BJ (cell line): ENCODE measurements around the gene CSNK2A3. TPM values are rescaled to one million over a fixed set of nuclear protein-coding genes. Genes with fewer than 3 reads are reported as not detected.

ENCODE experiments used
- CTCF ChIA-PET: fragments of 350-600 bp; formaldehyde crosslinking; extraction: SDS; loops from one replicate; lab custom pipeline; 2021; ENCODE audit warnings: antibody characterized with exemption, inconsistent platforms; lab: Yijun Ruan, JAX
- POLR2A ChIA-PET: fragments of 300-600 bp; sonication (Branson Sonifier 250); formaldehyde crosslinking; extraction: SDS; loops from one replicate; lab custom pipeline; 2021; ENCODE audit warnings: antibody characterized with exemption; lab: Charles Lee
- DNase-seq: peaks from one replicate; pipeline ENCODE4 v3.0.0-alpha.2; 2011; ENCODE audit warnings: low read depth
- H3K27me3 ChIP-seq: 2 replicates; pipeline ENCODE4 v1.6.0; 2011; ENCODE audit warnings: low read length; ENCODE audit not compliant: control insufficient read depth, insufficient read depth
- H3K36me3 ChIP-seq: 2 replicates; pipeline ENCODE4 v1.5.1; 2011; ENCODE audit warnings: low read length; ENCODE audit not compliant: control insufficient read depth, insufficient read depth
- H3K4me3 ChIP-seq: 2 replicates; pipeline ENCODE4 v1.5.1; 2011; ENCODE audit warnings: low read depth, mild to moderate bottlenecking, control low read depth, low read length
- CTCF ChIP-seq: IDR thresholded peaks from 2 replicates; pipeline ENCODE4 v1.5.1; 2011; ENCODE audit warnings: low read depth, mild to moderate bottlenecking, control low read depth, inconsistent platforms, low read length, moderate library complexity; ENCODE audit not compliant: insufficient read depth
- polyA plus RNA-seq: library from polyadenylated mRNA; depleted of rRNA; stranded (reverse); fragments of >200 nt; gene quantifications from 2 replicates; pipeline ENCODE4 v1.2.3, GENCODE V29; 2011

Gene CSNK2A3
- polyA plus RNA-seq, 1 experiment = 0.91 TPM

- Histone ChIP-seq H3K27me3 (peaks cover 4% of the 10 kb centered on the region), H3K4me3 (no peak overlapping the region), H3K36me3 (no peaks in the 10 kb centered on the region)
- no peak for TF ChIP-seq CTCF
- CTCF ChIA-PET = no interaction called here
- no peak for DNase-seq
- POLR2A ChIA-PET = no interaction called here
These were observed 9.0 kb downstream of the CSNK2A3 start for GRCh38 chr11:11344045-11344444.

- no peak overlapping the region for H3K4me3 ChIP-seq
- TF ChIP-seq CTCF = no peak
- CTCF ChIA-PET = no interaction called here
- POLR2A ChIA-PET = no interaction called here
- H3K36me3 ChIP-seq = no peaks in the 10 kb centered on the region
- DNase-seq = no peak
- no peaks in the 10 kb centered on the region; the same call in none of the 2 replicates for H3K27me3 ChIP-seq
These were observed 14.7 kb downstream of the CSNK2A3 start for GRCh38 chr11:11338304-11338703.

GRCh38 chr11:11336664-11337063 is 16.4 kb downstream of the CSNK2A3 start:
- ChIA-PET POLR2A (no interaction called here), CTCF (interaction anchor here (1.0 kb wide), 1 partner anchor 451 kb away, joined by 3 read pairs; no protein-coding TSS in a partner anchor)
- H3K36me3 ChIP-seq = no peaks in the 10 kb centered on the region
- no peak for TF ChIP-seq CTCF
- DNase-seq = no peak
- no peak overlapping the region for H3K4me3 ChIP-seq
- no peaks in the 10 kb centered on the region; the same call in 1 of the 2 replicates for H3K27me3 ChIP-seq

- Histone ChIP-seq H3K27me3 (no peaks in the 10 kb centered on the region), H3K4me3 (no peak overlapping the region), H3K36me3 (no peaks in the 10 kb centered on the region)
- TF ChIP-seq CTCF = no peak
- ChIA-PET CTCF (no interaction called here), POLR2A (no interaction called here)
- DNase-seq = no peak
These were observed 18.0 kb downstream of the CSNK2A3 start for GRCh38 chr11:11335043-11335442.

- TF ChIP-seq CTCF = no peak
- CTCF ChIA-PET = no interaction called here
These were observed 18.4 kb downstream of the CSNK2A3 start for GRCh38 chr11:11334607-11335006.

More at GRCh38 chr11:11334607-11335006, 18.4 kb downstream of the CSNK2A3 start:
- DNase-seq = no peak
- no peak overlapping the region for H3K4me3 ChIP-seq
- H3K27me3 ChIP-seq = no peaks in the 10 kb centered on the region
- POLR2A ChIA-PET = no interaction called here
- H3K36me3 ChIP-seq = no peaks in the 10 kb centered on the region
